ENCODE data around the gene ENAH. TPM values are rescaled to one million over a fixed set of nuclear protein-coding genes. Genes with fewer than 3 reads are reported as not detected.

The ENAH gene
- total RNA-seq, 1 donor from 2014 or later: 434 TPM

DNA sequence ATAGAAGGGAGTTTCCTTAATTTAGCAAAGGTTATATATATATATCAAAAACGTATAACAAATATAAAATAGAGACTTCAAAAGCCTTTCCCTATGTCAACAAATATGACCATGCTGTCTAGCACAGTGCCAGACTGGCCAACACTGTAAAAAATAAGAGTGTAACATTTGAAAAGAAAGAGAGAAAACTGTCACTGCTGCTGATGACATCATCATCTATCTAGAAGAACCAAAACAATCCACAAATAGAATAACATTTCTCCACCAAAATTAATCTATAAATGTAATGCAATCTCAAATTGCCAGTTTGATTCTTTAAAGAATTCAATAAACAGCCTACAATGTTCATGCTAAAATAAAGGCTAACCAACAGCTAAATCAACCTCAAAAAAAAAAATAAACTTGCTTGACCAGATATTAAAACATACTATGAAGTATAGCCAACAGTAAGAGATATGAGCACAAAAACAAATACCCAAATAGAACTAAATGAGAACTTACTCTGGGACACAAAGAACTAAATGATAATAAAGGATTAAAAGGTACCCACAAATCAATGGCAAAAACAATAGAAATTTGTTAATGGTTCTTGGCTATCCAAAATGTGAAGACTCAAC is 50.2 kb downstream of the ENAH start:
- H3K9me3 Mint-ChIP-seq (ENCODE audit: low read depth): peaks cover 6% of the 10 kb centered on the region
- H3K27me3 Mint-ChIP-seq (ENCODE audit: low read depth): no peaks in the 10 kb centered on the region
- DNase-seq (ENCODE audit: low spot score): no peak
- H3K4me1 Mint-ChIP-seq (ENCODE audit: low read depth): peaks cover 85% of the 10 kb centered on the region
- H3K27ac Mint-ChIP-seq (ENCODE audit: unreplicated experiment): peak overlapping the region; percentile 87
- H3K4me3 Mint-ChIP-seq (ENCODE audit: unreplicated experiment): peak overlapping the region; percentile 8
- no peak for TF ChIP-seq CTCF (IDR thresholded peaks at IDR 0.05)
- H3K36me3 Mint-ChIP-seq (ENCODE audit: low read depth): peaks cover 10% of the 10 kb centered on the region

- no peak for TF ChIP-seq CTCF (IDR thresholded peaks at IDR 0.05)
- Mint-ChIP-seq H3K27me3 (ENCODE audit: low read depth) (no peaks in the 10 kb centered on the region), H3K9me3 (ENCODE audit: low read depth) (peaks cover 6% of the 10 kb centered on the region), H3K4me3 (ENCODE audit: unreplicated experiment) (no peak overlapping the region), H3K27ac (ENCODE audit: unreplicated experiment) (peak overlapping the region; percentile 87), H3K36me3 (ENCODE audit: low read depth) (peaks cover 10% of the 10 kb centered on the region), H3K4me1 (ENCODE audit: low read depth) (peaks cover 85% of the 10 kb centered on the region)
- no peak for DNase-seq (ENCODE audit: low spot score)
Observed at GRCh38 chr1:225601902-225602589, 50.9 kb downstream of the ENAH start.

DNA sequence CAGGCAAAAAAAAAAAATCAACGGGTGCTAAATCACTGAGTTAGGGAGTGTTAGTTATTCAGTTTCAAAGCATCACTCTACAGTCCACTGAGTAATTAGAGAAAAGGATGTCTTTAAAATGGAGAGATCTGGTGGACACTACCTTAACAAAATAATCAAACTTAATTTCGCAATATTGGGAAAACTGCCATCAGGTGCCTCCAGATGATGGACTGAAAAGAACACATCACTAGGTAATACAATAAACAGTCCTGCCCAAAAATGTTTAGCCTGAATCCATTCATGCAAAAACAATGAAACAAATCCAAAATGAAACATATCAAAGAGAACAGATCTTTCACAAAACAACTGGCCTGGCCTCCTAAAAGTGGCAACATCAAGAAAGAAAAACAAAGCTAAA is 54.1 kb downstream of the ENAH start:
- no peak for TF ChIP-seq CTCF (IDR thresholded peaks at IDR 0.05)
- Mint-ChIP-seq H3K9me3 (ENCODE audit: low read depth) (peaks cover 6% of the 10 kb centered on the region), H3K27ac (ENCODE audit: unreplicated experiment) (peak overlapping the region; percentile 55), H3K36me3 (ENCODE audit: low read depth) (peaks cover 14% of the 10 kb centered on the region), H3K4me3 (ENCODE audit: unreplicated experiment) (no peak overlapping the region), H3K4me1 (ENCODE audit: low read depth) (peaks cover 89% of the 10 kb centered on the region), H3K27me3 (ENCODE audit: low read depth) (no peaks in the 10 kb centered on the region)
- no peak for DNase-seq (ENCODE audit: low spot score)

DNA sequence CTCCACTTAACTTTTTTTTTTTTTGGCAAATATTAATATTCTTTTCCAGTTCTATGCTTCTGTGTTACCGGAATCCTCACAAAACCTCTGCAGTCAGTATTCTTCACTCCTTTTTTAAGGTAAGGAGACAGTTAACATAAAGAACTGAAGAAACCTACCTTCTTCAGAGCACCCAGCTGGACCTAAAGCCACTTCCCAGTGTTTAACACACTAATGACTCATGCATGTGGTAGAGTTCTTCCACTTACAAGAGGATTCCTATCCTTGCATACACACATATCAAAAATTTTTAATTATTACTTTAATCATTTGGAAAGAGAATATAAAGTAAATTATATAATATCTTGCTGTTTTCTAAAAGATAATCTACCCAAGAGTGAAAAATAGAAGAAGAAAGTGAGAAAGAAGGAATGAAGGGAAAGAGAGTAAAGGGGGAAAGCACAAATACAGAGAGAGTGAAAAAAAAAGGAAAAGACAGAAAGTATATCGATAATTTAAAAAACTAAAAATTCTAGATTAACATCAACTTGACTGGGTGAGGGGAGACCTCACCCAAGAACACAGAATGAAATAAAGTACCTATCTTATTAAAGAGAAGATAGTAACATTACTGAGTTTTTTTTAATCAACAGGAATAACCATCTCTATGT is 54.9 kb downstream of the ENAH start:
- no peak for DNase-seq (ENCODE audit: low spot score)
- peaks cover 90% of the 10 kb centered on the region for H3K4me1 Mint-ChIP-seq (ENCODE audit: low read depth)
- no peaks in the 10 kb centered on the region for H3K27me3 Mint-ChIP-seq (ENCODE audit: low read depth)
- H3K27ac Mint-ChIP-seq (ENCODE audit: unreplicated experiment): peak overlapping the region; percentile 72
- no peak overlapping the region for H3K4me3 Mint-ChIP-seq (ENCODE audit: unreplicated experiment)
- H3K9me3 Mint-ChIP-seq (ENCODE audit: low read depth): peaks cover 6% of the 10 kb centered on the region
- no peak for TF ChIP-seq CTCF (IDR thresholded peaks at IDR 0.05)
- H3K36me3 Mint-ChIP-seq (ENCODE audit: low read depth): peaks cover 14% of the 10 kb centered on the region

- no peak for DNase-seq (ENCODE audit: low spot score)
- Mint-ChIP-seq H3K4me3 (ENCODE audit: unreplicated experiment) (no peak overlapping the region), H3K9me3 (ENCODE audit: low read depth) (peaks cover 6% of the 10 kb centered on the region), H3K36me3 (ENCODE audit: low read depth) (peaks cover 14% of the 10 kb centered on the region), H3K27ac (ENCODE audit: unreplicated experiment) (peak overlapping the region; percentile 28), H3K4me1 (ENCODE audit: low read depth) (peaks cover 90% of the 10 kb centered on the region), H3K27me3 (ENCODE audit: low read depth) (no peaks in the 10 kb centered on the region)
- TF ChIP-seq CTCF (IDR thresholded peaks at IDR 0.05): no peak
Observed at GRCh38 chr1:225596736-225597135, 56.2 kb downstream of the ENAH start.

Measured in chondrocyte (in vitro differentiated cells).